Gastrocnemius medialis (tissue), 4 donors: Measurements from ENCODE around the gene NSD2.

Experiments used
- CTCF ChIP-seq, 5 experiments: fragments of 450-650 bp in 3 of 5; fragments of 200-600 bp in 2 of 5; sonication (generic) in 2 of 5; IDR thresholded peaks in 4 of 5; conservative IDR thresholded peaks in 1 of 5; 1 replicate in 4 of 5; 2 replicates in 1 of 5; pipeline ENCODE4 v1.5.1; 2016 to 2019; ENCODE audit warnings: antibody characterized with exemption in 5 of 5, mild to moderate bottlenecking in 3 of 5, moderate library complexity in 3 of 5
- POLR2A ChIP-seq, 2 donors: fragments of 450-650 bp; IDR thresholded peaks; one replicate each; pipeline ENCODE4 v1.6.1; 2017; ENCODE audit warnings: antibody characterized with exemption in 2 of 2, mild to moderate bottlenecking in 2 of 2, moderate library complexity in 2 of 2

DNA sequence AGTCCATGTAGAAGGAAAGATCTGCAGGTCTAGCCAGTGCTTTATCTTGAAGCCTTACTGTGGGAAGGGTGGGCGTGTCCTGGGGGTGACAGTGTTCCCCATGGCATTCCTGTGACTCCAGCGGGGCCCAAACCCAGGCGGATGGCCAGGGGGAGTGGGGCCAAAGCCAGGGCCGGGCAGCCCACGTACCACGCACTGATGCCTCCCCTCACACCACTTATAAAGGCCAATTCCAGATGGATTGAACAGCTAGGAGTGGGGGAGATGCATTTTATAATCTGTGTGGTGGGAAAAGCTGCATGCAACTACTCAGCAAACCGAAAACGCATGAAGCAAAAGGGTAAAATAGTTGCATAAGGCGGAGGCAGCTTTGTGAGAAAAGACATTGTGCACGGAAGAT, 101.2 kb downstream of the NSD2 start:
- no peak for TF ChIP-seq POLR2A (IDR thresholded peaks at IDR 0.05)
- no peak for TF ChIP-seq CTCF (IDR thresholded peaks at IDR 0.05 in 4 of 5, conservative IDR thresholded peaks at IDR 0.05 in 1 of 5)
